Measurements from ENCODE around the gene TAMALIN.

The TAMALIN gene

GRCh38 chr12:52010692-52011601 lies 4.2 kb downstream of the TAMALIN start:
- intact Hi-C loops (cut with DNase I), result no loop called here
- peak in 1 of 10 donors; percentile 56 for DNase-seq

DNA sequence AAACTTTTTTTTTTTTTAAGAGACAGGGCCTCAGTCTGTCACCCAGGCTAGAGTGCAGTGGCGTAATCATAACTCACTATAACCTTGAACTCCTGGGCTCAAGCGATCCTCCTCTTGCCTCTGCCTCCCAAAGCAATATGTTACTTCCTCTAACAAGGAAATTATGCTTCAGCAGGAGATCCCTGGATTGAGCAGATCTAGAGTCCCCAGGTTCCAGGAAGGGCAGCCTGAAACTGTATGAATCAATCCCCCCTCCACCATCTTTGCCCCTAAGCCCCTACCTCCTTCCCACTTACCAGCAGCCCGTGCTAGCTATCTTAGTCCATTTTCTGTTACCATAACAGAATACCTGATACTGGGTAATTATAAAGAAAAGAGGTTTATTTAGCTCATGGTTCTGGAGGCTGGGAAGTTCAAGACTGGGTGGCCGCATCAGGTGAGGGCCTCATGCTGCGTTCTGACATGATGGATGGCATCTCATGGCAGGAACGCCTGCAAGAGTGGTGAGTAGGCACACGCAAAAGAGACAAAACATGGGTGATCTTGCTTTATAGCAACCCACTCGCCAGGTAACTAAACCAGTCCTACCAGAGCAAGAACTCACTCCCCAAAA lies 5.0 kb downstream of the TAMALIN start:
- intact Hi-C loops (cut with DNase I), result no loop called here
- no peak for DNase-seq

- intact Hi-C loops (cut with DNase I), result no loop called here
These were observed 7.0 kb downstream of the TAMALIN start for GRCh38 chr12:52013626-52014310.

DNA sequence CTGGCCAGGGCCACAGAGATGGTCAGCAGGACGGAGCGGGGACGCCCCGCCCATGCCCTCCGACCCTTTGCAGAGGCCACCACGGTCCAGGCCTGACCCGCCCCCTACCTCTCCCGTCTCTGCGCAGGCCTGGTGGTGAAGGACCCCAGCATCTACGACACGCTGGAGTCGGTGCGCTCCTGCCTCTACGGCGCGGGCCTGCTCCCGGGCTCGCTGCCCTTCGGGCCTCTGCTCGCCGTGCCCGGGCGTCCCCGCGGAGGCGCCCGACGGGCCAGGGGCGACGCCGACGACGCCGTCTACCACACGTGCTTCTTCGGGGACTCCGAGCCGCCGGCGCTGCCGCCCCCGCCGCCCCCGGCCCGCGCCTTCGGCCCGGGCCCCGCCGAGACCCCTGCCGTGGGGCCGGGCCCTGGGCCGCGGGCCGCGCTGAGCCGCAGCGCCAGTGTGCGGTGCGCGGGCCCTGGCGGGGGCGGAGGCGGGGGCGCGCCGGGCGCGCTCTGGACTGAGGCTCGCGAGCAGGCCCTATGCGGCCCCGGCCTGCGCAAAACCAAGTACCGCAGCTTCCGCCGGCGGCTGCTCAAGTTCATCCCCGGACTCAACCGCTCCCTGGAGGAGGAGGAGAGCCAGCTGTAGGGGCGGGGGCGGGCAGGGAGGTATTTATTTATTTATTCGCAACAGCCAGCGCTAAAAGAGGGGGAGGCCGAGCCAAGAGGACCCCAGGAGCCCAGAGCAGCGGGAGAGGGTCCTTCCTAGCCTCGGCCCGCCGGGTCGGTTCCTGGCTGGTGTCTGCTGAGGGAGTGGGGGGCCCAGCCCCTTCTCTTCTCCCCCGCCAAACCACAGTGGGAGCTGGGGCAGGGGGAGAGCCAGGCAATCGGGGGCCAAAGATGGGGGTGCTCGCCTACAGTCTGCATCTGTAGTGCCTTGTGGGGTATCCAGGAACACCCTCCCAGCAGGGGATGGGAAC lies 8.1 kb downstream of the TAMALIN start:
- peak in 1 of 10 donors; percentile 84 for DNase-seq
- intact Hi-C loops (cut with DNase I), result no loop called here

More at GRCh38 chr12:52013626-52014310, 7.0 kb downstream of the TAMALIN start:
- no peak for DNase-seq

GRCh38 chr12:52015532-52016041 lies 8.8 kb downstream of the TAMALIN start:
- peak in 5 of 10 donors; percentile 47 to 90 (median 72) for DNase-seq
- intact Hi-C loops (cut with DNase I), result no loop called here

DNA sequence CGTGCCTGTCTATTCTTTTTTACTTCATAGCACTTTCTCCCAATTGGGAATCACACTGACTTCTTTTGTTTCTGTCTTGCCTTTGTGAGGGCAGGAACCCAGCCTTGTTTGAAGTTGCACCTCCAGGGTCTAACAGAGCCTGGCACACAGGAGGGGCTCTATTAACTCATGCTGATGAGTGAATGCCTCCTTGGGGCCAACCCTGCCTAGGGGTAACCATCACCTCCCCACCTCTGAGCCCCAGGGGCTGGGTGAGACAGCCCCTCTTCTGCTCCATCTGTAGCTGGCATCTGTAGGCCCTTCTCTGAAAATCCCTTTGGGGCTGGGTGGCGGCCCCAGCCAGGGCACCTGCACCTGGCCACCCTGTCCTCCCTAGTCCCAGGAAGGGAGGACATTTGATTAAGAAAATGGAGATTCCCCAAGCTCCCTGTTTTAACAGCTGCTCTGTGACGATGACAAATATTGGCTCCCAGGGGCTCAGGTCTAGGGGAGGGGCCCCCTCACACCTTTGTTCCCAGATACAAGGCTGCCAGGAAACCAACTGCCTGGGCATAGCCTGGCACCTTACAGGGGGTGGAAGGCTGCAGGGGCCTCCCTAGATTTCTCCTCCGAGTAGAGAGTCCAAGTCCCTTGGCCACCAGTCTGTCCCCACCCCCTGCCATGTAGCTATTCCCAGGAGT lies 11.8 kb downstream of the TAMALIN start:
- no peak for DNase-seq
- intact Hi-C loops (cut with DNase I), result no loop called here

DNA sequence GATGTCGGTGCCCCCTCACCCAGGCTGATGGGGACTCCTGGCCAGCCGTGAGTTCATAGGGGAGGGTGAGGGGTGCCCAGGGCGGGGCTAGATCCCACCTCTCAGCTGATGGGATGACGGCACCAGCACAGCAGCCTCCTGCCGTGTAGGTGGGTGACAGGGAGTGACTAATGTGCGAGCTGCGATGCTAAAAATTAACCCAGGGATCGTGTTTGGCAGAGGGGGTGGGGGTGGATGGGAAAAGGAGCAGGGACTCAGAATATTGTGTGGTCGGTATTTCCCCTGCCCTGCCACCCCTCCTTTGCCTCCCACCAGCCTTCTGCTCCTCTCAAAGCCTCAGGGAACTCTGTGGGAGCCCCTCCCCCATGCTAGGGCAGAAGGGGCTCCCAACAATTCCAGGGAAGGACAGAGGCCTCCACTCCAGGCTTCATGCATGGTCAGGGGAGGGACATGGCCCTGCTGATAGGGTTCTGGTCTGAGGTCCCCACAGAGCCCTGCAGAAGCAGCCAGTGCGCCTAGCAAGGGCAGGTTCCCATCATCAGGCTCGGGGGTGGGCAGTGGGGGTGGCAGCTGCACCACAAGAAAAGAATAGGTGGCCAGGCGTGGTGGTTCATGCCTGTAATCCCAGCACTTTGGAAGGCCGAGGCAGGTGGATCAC lies 12.5 kb downstream of the TAMALIN start:
- intact Hi-C loops (cut with DNase I), result no loop called here
- peak in 3 of 10 donors; percentile 72 to 91 (median 86) for DNase-seq

DNA sequence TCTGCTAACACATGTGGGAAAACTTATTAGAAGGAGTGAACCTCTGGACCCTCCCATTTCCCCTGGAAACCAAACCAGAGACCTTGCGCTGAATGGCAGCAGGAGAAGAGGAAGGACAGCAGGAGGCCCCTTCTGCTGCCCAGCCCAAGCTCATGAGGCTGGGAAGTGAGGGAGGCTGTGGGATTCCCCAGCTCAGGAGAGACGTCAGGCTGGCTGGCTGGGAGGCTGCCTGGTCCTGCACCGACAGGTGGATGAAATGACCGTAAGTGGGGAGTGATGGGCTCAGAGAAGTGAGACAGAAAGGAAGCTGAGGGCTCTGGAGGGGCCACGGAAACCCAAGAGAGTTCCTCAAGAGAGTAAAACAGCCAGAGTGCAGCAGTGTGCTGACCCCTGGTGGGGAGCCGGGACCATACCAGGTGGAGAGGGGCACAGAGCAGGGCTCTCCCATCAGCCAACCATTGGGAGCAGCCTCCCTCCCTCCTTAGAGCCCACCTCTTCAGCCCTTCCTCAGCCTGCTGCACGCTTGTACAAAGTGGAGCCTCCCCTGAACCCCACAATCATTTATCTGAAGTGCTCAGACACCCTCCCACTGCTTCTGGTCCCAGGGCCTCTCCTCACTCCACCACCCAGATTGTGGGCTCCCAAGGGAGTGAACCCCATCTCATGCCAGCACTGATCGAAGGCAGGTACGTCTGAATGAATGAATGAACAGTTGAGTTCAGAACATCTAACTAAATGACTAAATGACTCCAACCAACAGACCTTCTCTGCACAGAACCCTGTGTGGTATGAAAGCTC lies 14.0 kb downstream of the TAMALIN start:
- peak in 6 of 10 donors; percentile 46 to 93 (median 61) for DNase-seq

GRCh38 chr12:52022841-52023181 lies 16.1 kb downstream of the TAMALIN start:
- intact Hi-C loops (cut with DNase I), result loop anchor here (1.0 kb wide), 2 partner anchors 19 to 30 kb away; no protein-coding TSS in a partner anchor
- DNase-seq, result no peak

More for the DNA sequence above, 14.0 kb downstream of the TAMALIN start:
- intact Hi-C loops (cut with DNase I), result no loop called here

DNA sequence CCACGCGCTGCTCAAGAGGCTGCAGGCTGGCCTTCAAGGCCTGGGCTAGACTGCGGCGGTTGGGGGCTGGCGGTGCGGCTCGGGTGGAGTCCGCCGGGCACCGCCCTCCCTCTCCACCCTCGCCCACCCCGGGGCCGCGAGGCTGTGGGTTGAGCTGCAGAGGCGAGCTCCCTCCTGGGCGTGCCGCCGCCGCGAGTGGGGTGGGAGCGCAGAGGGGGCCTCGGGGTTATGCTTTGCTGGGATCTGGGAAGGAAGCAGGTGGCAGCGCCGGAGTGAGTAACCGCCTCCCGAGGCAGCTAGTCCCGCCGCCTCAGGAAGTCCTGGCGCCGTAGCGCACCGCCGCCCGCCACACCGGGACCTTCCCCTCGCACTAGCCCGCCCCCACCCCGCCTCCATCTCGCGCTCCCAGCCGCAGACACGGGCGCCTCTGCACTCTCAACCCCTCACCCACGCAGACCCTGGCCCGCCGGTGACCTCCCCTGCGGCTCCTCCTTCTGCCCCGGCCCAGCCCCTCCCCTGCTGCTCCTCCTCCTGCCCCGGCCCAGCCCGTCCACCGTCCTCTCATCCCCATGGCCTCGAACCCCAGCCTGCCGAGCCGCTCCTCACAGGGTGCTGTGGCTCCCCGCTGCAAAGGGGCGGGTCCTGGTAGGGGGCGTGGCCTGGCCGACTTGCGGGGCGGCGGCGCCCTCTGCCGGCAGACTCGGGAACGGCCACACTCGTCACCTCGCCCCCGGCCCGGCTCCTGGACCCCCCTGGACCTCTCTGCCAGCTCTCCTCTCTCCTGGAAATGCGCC lies 16.6 kb downstream of the TAMALIN start:
- intact Hi-C loops (cut with DNase I), result loop anchor here (1.0 kb wide), 2 partner anchors 19 to 30 kb away; no protein-coding TSS in a partner anchor
- DNase-seq, result peak; percentile 76 to 98 (median 85)

- intact Hi-C loops (cut with DNase I), result loop anchor here (1.0 kb wide), 2 partner anchors 20 to 31 kb away; no protein-coding TSS in a partner anchor
- no peak for DNase-seq
These were observed 17.4 kb downstream of the TAMALIN start for GRCh38 chr12:52023976-52024688.

GRCh38 chr12:52024845-52025230 lies 18.1 kb downstream of the TAMALIN start:
- intact Hi-C loops (cut with DNase I), result loop anchor here (1.0 to 5.0 kb wide), 2 partner anchors 42 to 58 kb away; partner anchors contain the start of gene ATG101
- peak in 1 of 10 donors; percentile 91 for DNase-seq

DNA sequence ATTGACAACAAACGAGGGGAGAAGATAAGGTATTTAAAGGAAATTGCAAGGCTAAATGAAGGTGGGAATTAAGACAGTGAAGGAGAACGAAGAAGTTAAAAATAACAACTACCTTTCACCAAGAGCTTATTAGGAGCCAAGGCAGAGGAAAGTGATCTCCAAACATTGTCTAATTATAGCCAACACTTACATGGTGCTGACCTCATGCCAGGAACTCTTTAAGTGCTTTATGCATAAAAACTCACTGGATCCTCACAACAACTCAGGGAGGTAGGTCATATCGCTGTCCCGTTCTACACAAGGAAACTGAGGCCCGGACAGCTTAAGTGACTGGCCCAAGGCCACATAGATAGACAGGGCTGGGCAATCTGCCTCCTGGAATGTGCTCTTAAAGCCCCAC lies 19.5 kb downstream of the TAMALIN start:
- DNase-seq, result no peak
- intact Hi-C loops (cut with DNase I), result loop anchor here (5.0 kb wide), 1 partner anchor 41 kb away; the partner anchor contains the start of gene ATG101

- DNase-seq, result peak in 1 of 10 donors; percentile 79
- intact Hi-C loops (cut with DNase I), result loop anchor here (5.0 kb wide), 1 partner anchor 40 kb away; the partner anchor contains the start of gene ATG101
These were observed 20.5 kb downstream of the TAMALIN start for GRCh38 chr12:52027085-52027843.

DNA sequence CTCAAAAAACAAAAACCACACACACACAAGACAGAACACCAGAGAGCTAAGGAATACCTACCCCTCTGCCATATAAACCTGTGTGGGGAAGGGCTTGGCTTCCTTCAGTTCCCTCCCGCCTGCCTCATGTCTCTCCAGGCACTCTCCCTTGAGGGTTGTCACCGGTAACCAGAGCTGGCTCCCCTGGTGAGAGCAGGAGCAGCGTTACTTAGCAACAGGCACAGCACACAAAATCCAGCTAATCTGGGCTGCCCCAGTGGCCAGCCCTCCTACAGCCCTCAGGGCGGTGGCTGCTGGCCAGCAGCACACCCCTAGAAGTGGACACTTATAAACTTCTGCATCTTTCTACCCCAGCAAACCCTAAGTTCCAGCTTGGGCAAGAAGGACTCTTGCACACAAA lies 22.9 kb downstream of the TAMALIN start:
- no peak for DNase-seq

More for the DNA sequence above, 22.9 kb downstream of the TAMALIN start:
- intact Hi-C loops (cut with DNase I), result loop anchor here (5.0 kb wide), 1 partner anchor 38 kb away; the partner anchor contains the start of gene ATG101
